GM19452 (cell line): ENCODE data around the gene ERG.

ENCODE experiments used
- ATAC-seq: cut with Tn5 transposase; IDR thresholded peaks from one replicate; pipeline ENCODE4 v1.9.1; 2021; ENCODE audit not compliant: unreplicated experiment

ERG gene

GRCh38 chr21:38396325-38396724 is 102.0 kb downstream of the ERG start:
- no peak for ATAC-seq

GRCh38 chr21:38395581-38395980 is 102.7 kb downstream of the ERG start:
- ATAC-seq: no peak

GRCh38 chr21:38392661-38393060 is 105.6 kb downstream of the ERG start:
- no peak for ATAC-seq

- no peak for ATAC-seq
These were observed 108.4 kb downstream of the ERG start for GRCh38 chr21:38389896-38390295.

- no peak for ATAC-seq
These were observed 109.0 kb downstream of the ERG start for GRCh38 chr21:38389354-38389676.

- ATAC-seq: no peak
These were observed 109.5 kb downstream of the ERG start for GRCh38 chr21:38388647-38389353.

- no peak for ATAC-seq
These were observed 110.1 kb downstream of the ERG start for GRCh38 chr21:38388203-38388602.

GRCh38 chr21:38386967-38387366 is 111.3 kb downstream of the ERG start:
- ATAC-seq: no peak

GRCh38 chr21:38385427-38386175 is 112.7 kb downstream of the ERG start:
- no peak for ATAC-seq

- no peak for ATAC-seq
These were observed 113.4 kb downstream of the ERG start for GRCh38 chr21:38384675-38385426.

GRCh38 chr21:38384238-38384560 is 114.1 kb downstream of the ERG start:
- ATAC-seq: no peak

GRCh38 chr21:38383411-38384237 is 114.7 kb downstream of the ERG start:
- no peak for ATAC-seq

GRCh38 chr21:38380481-38381137 is 117.7 kb downstream of the ERG start:
- ATAC-seq: no peak

GRCh38 chr21:38379147-38379546 is 119.1 kb downstream of the ERG start:
- no peak for ATAC-seq

- no peak for ATAC-seq
These were observed 120.8 kb downstream of the ERG start for GRCh38 chr21:38377165-38378088.

GRCh38 chr21:38376693-38377092 is 121.6 kb downstream of the ERG start:
- no peak for ATAC-seq

- ATAC-seq: no peak
These were observed 122.0 kb downstream of the ERG start for GRCh38 chr21:38376235-38376634.

- ATAC-seq: no peak
These were observed 130.6 kb downstream of the ERG start for GRCh38 chr21:38367646-38368045.

GRCh38 chr21:38365521-38365920 is 132.8 kb downstream of the ERG start:
- no peak for ATAC-seq

GRCh38 chr21:38363693-38364092 is 134.6 kb downstream of the ERG start:
- ATAC-seq: no peak
